HG03103 (cell line): ENCODE measurements around the gene SIDT1.

Experiments used
- ATAC-seq: cut with Tn5 transposase; IDR thresholded peaks from one replicate; pipeline ENCODE4 v1.9.1; 2021; ENCODE audit warnings: low read depth; ENCODE audit not compliant: unreplicated experiment

The SIDT1 gene

GRCh38 chr3:113589971-113590370 is 57.6 kb downstream of the SIDT1 start:
- ATAC-seq: no peak

- no peak for ATAC-seq
Measured at GRCh38 chr3:113590983-113591382, 58.6 kb downstream of the SIDT1 start.

- ATAC-seq: no peak
Measured at GRCh38 chr3:113594066-113594465, 61.7 kb downstream of the SIDT1 start.

- ATAC-seq: no peak
Measured at GRCh38 chr3:113597596-113598354, 65.4 kb downstream of the SIDT1 start.

GRCh38 chr3:113600418-113601182 is 68.2 kb downstream of the SIDT1 start:
- no peak for ATAC-seq

GRCh38 chr3:113601240-113601639 is 68.9 kb downstream of the SIDT1 start:
- ATAC-seq: no peak

- no peak for ATAC-seq
Measured at GRCh38 chr3:113602256-113602655, 69.9 kb downstream of the SIDT1 start.

- no peak for ATAC-seq
Measured at GRCh38 chr3:113602836-113603235, 70.5 kb downstream of the SIDT1 start.

- peak; percentile 99 for ATAC-seq
Measured at GRCh38 chr3:113606539-113607218, 74.3 kb downstream of the SIDT1 start.

GRCh38 chr3:113607219-113607596 is 74.9 kb downstream of the SIDT1 start:
- no peak for ATAC-seq

- ATAC-seq: no peak
Measured at GRCh38 chr3:113614402-113614801, 82.0 kb downstream of the SIDT1 start.

- no peak for ATAC-seq
Measured at GRCh38 chr3:113615976-113616375, 83.6 kb downstream of the SIDT1 start.

GRCh38 chr3:113617726-113618125 is 85.4 kb downstream of the SIDT1 start:
- ATAC-seq: no peak

GRCh38 chr3:113620091-113620490 is 87.7 kb downstream of the SIDT1 start:
- ATAC-seq: no peak

GRCh38 chr3:113623324-113623723 is 91.0 kb downstream of the SIDT1 start:
- no peak for ATAC-seq

- no peak for ATAC-seq
Measured at GRCh38 chr3:113623811-113624210, 91.5 kb downstream of the SIDT1 start.

- no peak for ATAC-seq
Measured at GRCh38 chr3:113625834-113626233, 93.5 kb downstream of the SIDT1 start.

GRCh38 chr3:113626503-113627371 is 94.4 kb downstream of the SIDT1 start:
- ATAC-seq: no peak

- ATAC-seq: no peak
Measured at GRCh38 chr3:113628316-113628715, 96.0 kb downstream of the SIDT1 start.

- ATAC-seq: no peak
Measured at GRCh38 chr3:113628788-113629187, 96.4 kb downstream of the SIDT1 start.
